ENCODE measurements around the gene FAM98B. TPM values are rescaled to one million over a fixed set of nuclear protein-coding genes. Genes with fewer than 3 reads are reported as not detected.

Gene FAM98B
- total and polyA plus RNA-seq, 9 of the 15 experiments (the other 6 are each of a cell fraction or from before 2014, with no cell fraction given), result 3.1 to 42.0 (median 9.4) TPM

- TF ChIP-seq HINFP (tag; conservative IDR thresholded peaks at IDR 0.05; ENCODE audit: low read depth) (no peak), RNF219 (CRISPR knock-in tag; IDR thresholded peaks at IDR 0.05) (no peak), KDM5B (IDR thresholded peaks at IDR 0.05; ENCODE audit: insufficient replicate concordance, low read depth, low read length) (no peak), ZBTB34 (CRISPR knock-in tag; IDR thresholded peaks at IDR 0.05) (no peak), ZBTB11 (CRISPR knock-in tag; IDR thresholded peaks at IDR 0.05) (peak in 1 of 3 experiments; percentile 37; a peak in 1 of 6 replicates), TGIF2 (CRISPR knock-in tag; IDR thresholded peaks at IDR 0.05) (no peak), ZNF551 (CRISPR knock-in tag; IDR thresholded peaks at IDR 0.05) (no peak), CBX3 (IDR thresholded peaks at IDR 0.05; ENCODE audit: borderline replicate concordance in 1 of 2, low read length in 2 of 2) (no peak), E2F6 (IDR thresholded peaks at IDR 0.05; ENCODE audit: borderline replicate concordance in 1 of 2, extremely low read depth in 1 of 2, insufficient read depth in 1 of 2, insufficient read length in 1 of 2, low read depth in 1 of 2, low read length in 1 of 2, poor library complexity in 1 of 2, severe bottlenecking in 1 of 2) (no peak), ZNF23 (CRISPR knock-in tag; IDR thresholded peaks at IDR 0.05) (no peak), ID3 (CRISPR knock-in tag; IDR thresholded peaks at IDR 0.05) (no peak), ID3 (tag; IDR thresholded peaks at IDR 0.05) (no peak)
These were observed 15.6 kb upstream of the FAM98B start (continued) for GRCh38 chr15:38438031-38438986.
